PC-3 (cell line): Measurements from ENCODE around the gene PABPC3.

ENCODE experiments used
- EZH2 ChIP-seq: fragments of 300-600 bp; sonication (generic); IDR thresholded peaks from one replicate; pipeline ENCODE4 v1.6.1; 2017; ENCODE audit warnings: antibody characterized with exemption, mild to moderate bottlenecking, low read length; ENCODE audit not compliant: unreplicated experiment
- EZH2phosphoT487 ChIP-seq: fragments of 300-600 bp; sonication (generic); IDR thresholded peaks from 2 replicates; pipeline ENCODE4 v1.6.1; 2018; ENCODE audit warnings: mild to moderate bottlenecking, antibody characterized with exemption, low read length, borderline replicate concordance
- TF ChIP-seq, protein P1 (sequence below): fragments of 300-600 bp; sonication (generic); conservative IDR thresholded peaks from 2 replicates; pipeline ENCODE4 v1.5.1; 2017; ENCODE audit warnings: antibody characterized with exemption, low read depth, mild to moderate bottlenecking, low read length

DNA sequence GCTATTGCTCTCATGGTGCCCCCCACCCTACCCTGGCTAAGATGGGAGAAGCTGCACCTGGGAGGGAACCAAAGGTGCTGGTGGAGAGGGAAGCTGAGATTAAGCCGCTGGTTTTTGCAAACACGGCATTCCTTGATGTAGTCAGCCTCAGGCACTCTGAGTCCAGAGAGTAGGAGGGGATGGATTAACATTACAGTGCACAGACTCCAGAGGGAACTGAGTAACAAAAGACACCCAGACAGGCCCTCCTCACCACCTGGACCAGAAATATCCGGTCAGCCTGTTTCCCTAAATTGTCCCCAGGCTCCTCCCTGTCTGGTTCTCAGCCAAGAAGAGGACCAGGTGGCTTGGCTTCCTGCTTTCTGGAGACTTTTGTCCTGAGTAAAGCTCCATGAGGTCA lies 28.9 kb upstream of the PABPC3 start:
- TF ChIP-seq, protein P1, sequence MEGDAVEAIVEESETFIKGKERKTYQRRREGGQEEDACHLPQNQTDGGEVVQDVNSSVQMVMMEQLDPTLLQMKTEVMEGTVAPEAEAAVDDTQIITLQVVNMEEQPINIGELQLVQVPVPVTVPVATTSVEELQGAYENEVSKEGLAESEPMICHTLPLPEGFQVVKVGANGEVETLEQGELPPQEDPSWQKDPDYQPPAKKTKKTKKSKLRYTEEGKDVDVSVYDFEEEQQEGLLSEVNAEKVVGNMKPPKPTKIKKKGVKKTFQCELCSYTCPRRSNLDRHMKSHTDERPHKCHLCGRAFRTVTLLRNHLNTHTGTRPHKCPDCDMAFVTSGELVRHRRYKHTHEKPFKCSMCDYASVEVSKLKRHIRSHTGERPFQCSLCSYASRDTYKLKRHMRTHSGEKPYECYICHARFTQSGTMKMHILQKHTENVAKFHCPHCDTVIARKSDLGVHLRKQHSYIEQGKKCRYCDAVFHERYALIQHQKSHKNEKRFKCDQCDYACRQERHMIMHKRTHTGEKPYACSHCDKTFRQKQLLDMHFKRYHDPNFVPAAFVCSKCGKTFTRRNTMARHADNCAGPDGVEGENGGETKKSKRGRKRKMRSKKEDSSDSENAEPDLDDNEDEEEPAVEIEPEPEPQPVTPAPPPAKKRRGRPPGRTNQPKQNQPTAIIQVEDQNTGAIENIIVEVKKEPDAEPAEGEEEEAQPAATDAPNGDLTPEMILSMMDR, result no peak
- TF ChIP-seq EZH2phosphoT487 (no peak), EZH2 (no peak)
